Psoas muscle (tissue), 8 donors: ENCODE measurements around the gene ANXA4. TPM values are rescaled to one million over a fixed set of nuclear protein-coding genes. Genes with fewer than 3 reads are reported as not detected.

ENCODE experiments used
- ATAC-seq, 4 donors: fragments of 200-7000 bp; cut with Tn5 transposase; one replicate each; pipeline ENCODE4 v1.9.1; 2020; ENCODE audit warnings: moderate library complexity in 3 of 4, mild to moderate bottlenecking in 2 of 4
- DNase-seq, 2 donors: peaks; one replicate each; pipeline ENCODE4 v3.0.0-alpha.2; 2020
- H3K27ac ChIP-seq: fragments of 200-600 bp; one replicate; pipeline ENCODE4 v1.8.0; 2022
- H3K27me3 ChIP-seq, 3 donors: fragments of 200-600 bp in 1 of 3; one replicate each; pipeline versions ENCODE4 v1.6.1 to v1.8.0; 2013 to 2022; ENCODE audit warnings: low read length in 2 of 3, mild to moderate bottlenecking in 2 of 3, moderate library complexity in 1 of 3; ENCODE audit not compliant: insufficient read depth in 3 of 3
- H3K36me3 ChIP-seq, 2 donors: fragments of 200-600 bp in 1 of 2; one replicate each; pipeline versions ENCODE4 v1.6.1 to v1.8.0; 2013 to 2022; ENCODE audit warnings: low read depth in 1 of 2, mild to moderate bottlenecking in 1 of 2, moderate library complexity in 1 of 2; ENCODE audit not compliant: insufficient read depth in 1 of 2
- H3K4me1 ChIP-seq: fragments of 200-600 bp; one replicate; pipeline ENCODE4 v1.8.0; 2022
- H3K4me3 ChIP-seq: fragments of 200-600 bp; one replicate; pipeline ENCODE4 v1.8.0; 2022; ENCODE audit warnings: mild to moderate bottlenecking
- H3K9me3 ChIP-seq: fragments of 200-600 bp; one replicate; pipeline ENCODE4 v1.8.0; 2022
- CTCF ChIP-seq: fragments of 200-600 bp; IDR thresholded peaks from one replicate; pipeline ENCODE4 v1.8.0; 2022; ENCODE audit warnings: antibody characterized with exemption
- WGBS, 3 donors: extraction: QIAGEN DNeasy Blood & Tissue Kit; methylation state at CpG; one replicate each; pipeline versions ENCODE4 v1.1.6 to v1.1.7; 2013; 5-methylcytosine and 5-hydroxymethylcytosine counted together
- intact Hi-C, 2 donors: fragments of 100-400 bp; cut with DNase I; formaldehyde crosslinking; loops; one replicate each; pipeline versions ENCODE4 v1.11.0 to v1.14.2; 2022
- polyA plus RNA-seq, 3 donors: library from polyadenylated mRNA; stranded (reverse); fragments of 200-250 nt; gene quantifications; one replicate each; pipeline ENCODE4 v1.2.3, GENCODE V29; 2013
- total RNA-seq, 4 donors: library from RNA; stranded (reverse); fragmentation: NEBNext Ultra II Directional in 2 of 4; extraction: Animal tissue kit (Norgen Biotek cat#: 25700) in 2 of 4; gene quantifications; one replicate each; pipeline versions ENCODE4 v1.2.1 to v1.2.4, GENCODE V29; 2021 to 2023
- donor health status: healthy with polysubstance abuse.
- donor health status: DM: no; HTN: no; CAD: no; lungs with moderate emphysema.
- donor health status: Bipolar disorder and iron deficiency.
- donor health status: healthy.
- donor health status: DM: yes; HTN: yes; CAD: no.
- donor health status: DM: no; HTN: no; CAD: no.
- donor health status: DM: no; HTN: no; CAD: no.
- donor health status: DM: yes; HTN: yes; CAD: no.

The ANXA4 gene
- total and polyA plus RNA-seq, 7 donors = 13.2 to 29.0 (median 19.4) TPM

- TF ChIP-seq CTCF = no peak
- Histone ChIP-seq H3K4me1 (no peaks in the 10 kb centered on the region), H3K4me3 (no peak overlapping the region), H3K9me3 (no peaks in the 10 kb centered on the region), H3K27ac (no peak overlapping the region), H3K36me3 (peaks cover 7 to 59% of the 10 kb centered on the region in 2 donors), H3K27me3 (no peaks in the 10 kb centered on the region)
- DNase-seq (no peak), ATAC-seq (no peak)
- intact Hi-C loops = no loop called here
- 85 to 100% (median 94%) methylated on average over 1 of the region's 1 CpG for WGBS, 3 donors
These were observed 121.4 kb downstream of the ANXA4 start for GRCh38 chr2:69863298-69863697.

Other genes with a start within 250 kb of the ANXA4 start
- gene AAK1, start 98.4 kb upstream of the ANXA4 start, total RNA-seq = 10 to 100 TPM; 52.5 to 95.2 (median 65.0) TPM
- 10 to 100 TPM in 2 of 3 donors, 1 to 10 TPM in 1; 7.8 to 21.9 (median 14.7) TPM for gene AAK1, start 98.4 kb upstream of the ANXA4 start, polyA plus RNA-seq
- 1 to 10 TPM; 3.0 to 4.1 (median 3.1) TPM for gene GMCL1, start 87.5 kb downstream of the ANXA4 start, total RNA-seq
- gene GMCL1, start 87.5 kb downstream of the ANXA4 start, polyA plus RNA-seq = 1 to 10 TPM; 1.3 to 2.9 (median 2.0) TPM
- gene SNRNP27, start 151.8 kb downstream of the ANXA4 start, total RNA-seq = 100 to 1,000 TPM in 1 of 4 donors, 10 to 100 TPM in 3; 78.7 to 113 (median 90.2) TPM
- 100 to 1,000 TPM in 1 of 3 donors, 10 to 100 TPM in 2; 75.9 to 215 (median 83.3) TPM for gene SNRNP27, start 151.8 kb downstream of the ANXA4 start, polyA plus RNA-seq
- gene MXD1, start 173.0 kb downstream of the ANXA4 start, total RNA-seq = 10 to 100 TPM in 1 of 4 donors, 1 to 10 TPM in 3; 6.4 to 11.9 (median 7.6) TPM
- 1 to 10 TPM; 2.8 to 3.9 (median 3.3) TPM for gene MXD1, start 173.0 kb downstream of the ANXA4 start, polyA plus RNA-seq
- 1 to 10 TPM in 2 of 4 donors, under 1 TPM in 2; 0.42 to 1.8 (median 0.93) TPM for gene ASPRV1, start 219.5 kb downstream of the ANXA4 start, total RNA-seq
- 1 to 10 TPM in 2 of 3 donors, under 1 TPM in 1; 0.20 to 1.2 (median 1.0) TPM for gene ASPRV1, start 219.5 kb downstream of the ANXA4 start, polyA plus RNA-seq